ENCODE data around the gene CMTM7. TPM values are rescaled to one million over a fixed set of nuclear protein-coding genes. Genes with fewer than 3 reads are reported as not detected.

Gene CMTM7
- total and polyA plus RNA-seq, 2 of the 13 experiments (the other 11 are each of a cell fraction or from before 2014, with no cell fraction given): 20.9 to 21.4 TPM

DNA sequence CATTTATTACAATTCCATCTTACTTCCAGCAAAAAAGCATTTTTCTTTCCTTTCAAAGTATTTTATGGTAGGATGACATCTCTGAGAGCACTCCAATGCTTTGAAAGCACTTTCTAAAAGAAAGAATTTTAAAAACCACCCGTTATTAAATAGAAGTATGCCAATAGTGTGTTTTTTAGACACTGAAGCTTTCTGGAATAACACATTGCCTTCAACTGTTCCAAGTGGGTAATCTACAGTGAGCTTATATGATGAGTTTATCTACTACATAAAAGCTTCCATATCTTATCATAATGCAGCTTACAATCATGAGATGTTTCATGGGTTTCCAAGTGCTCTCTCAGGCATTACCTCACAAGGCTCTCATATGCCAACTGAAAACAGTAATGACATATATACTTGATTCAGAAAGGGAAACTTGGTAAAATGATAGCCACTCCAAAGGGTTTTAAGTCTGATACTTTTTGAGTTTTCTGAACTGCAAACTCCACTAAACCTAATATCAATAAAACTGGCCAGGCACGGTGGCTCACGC lies 96.9 kb downstream of the CMTM7 start:
- WGBS (ENCODE audit: low lambda C conversion rate): 93% methylated on average over 3 of the region's 3 CpGs
- in situ Hi-C loops (cut with HindIII; ENCODE audit: extremely low pct_ligation_motif_present, low pct_unique_long_range_greater_than_20kb): no loop called here
- no peak overlapping the region for H2AFZ ChIP-seq (ENCODE audit: low read length)
- POLR2A ChIA-PET: no interaction called here
- FAIRE-seq: no peak
- no peak for ATAC-seq
- no peak overlapping the region for H3K4me3 ChIP-seq (replicated peaks in 1 of 3; ENCODE audit: insufficient read depth in 1 of 3, low read depth in 2 of 3, low read length in 3 of 3)
- DNase-seq (ENCODE audit: low spot score): no peak
- no peaks in the 10 kb centered on the region for H3K27me3 ChIP-seq (ENCODE audit: control insufficient read depth in 1 of 2, insufficient read depth in 2 of 2, low read length in 2 of 2)
- peaks cover 3% of the 10 kb centered on the region for H3K79me2 ChIP-seq (ENCODE audit: insufficient read depth, low read length)
- no peak overlapping the region for H3K9ac ChIP-seq (ENCODE audit: insufficient read depth, low read depth, low read length)
- no peaks in the 10 kb centered on the region for H3K9me3 ChIP-seq (ENCODE audit: low read length)
- peaks cover 0 to 17% of the 10 kb centered on the region in 2 experiments; a peak in 3 of 5 replicates for H3K36me3 ChIP-seq (replicated peaks in 1 of 2; ENCODE audit: control insufficient read depth in 1 of 2, insufficient read depth in 2 of 2, low read length in 2 of 2)
- no peak for TF ChIP-seq ZNF296 (CRISPR knock-in tag; conservative IDR thresholded peaks at IDR 0.05)
- TF ChIP-seq, protein P1, sequence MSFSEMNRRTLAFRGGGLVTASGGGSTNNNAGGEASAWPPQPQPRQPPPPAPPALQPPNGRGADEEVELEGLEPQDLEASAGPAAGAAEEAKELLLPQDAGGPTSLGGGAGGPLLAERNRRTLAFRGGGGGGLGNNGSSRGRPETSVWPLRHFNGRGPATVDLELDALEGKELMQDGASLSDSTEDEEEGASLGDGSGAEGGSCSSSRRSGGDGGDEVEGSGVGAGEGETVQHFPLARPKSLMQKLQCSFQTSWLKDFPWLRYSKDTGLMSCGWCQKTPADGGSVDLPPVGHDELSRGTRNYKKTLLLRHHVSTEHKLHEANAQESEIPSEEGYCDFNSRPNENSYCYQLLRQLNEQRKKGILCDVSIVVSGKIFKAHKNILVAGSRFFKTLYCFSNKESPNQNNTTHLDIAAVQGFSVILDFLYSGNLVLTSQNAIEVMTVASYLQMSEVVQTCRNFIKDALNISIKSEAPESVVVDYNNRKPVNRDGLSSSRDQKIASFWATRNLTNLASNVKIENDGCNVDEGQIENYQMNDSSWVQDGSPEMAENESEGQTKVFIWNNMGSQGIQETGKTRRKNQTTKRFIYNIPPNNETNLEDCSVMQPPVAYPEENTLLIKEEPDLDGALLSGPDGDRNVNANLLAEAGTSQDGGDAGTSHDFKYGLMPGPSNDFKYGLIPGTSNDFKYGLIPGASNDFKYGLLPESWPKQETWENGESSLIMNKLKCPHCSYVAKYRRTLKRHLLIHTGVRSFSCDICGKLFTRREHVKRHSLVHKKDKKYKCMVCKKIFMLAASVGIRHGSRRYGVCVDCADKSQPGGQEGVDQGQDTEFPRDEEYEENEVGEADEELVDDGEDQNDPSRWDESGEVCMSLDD (CRISPR knock-in tag; IDR thresholded peaks at IDR 0.05; ENCODE audit: borderline replicate concordance): no peak
- no peak for TF ChIP-seq SRSF1 (optimal IDR thresholded peaks at IDR 0.05; ENCODE audit: low read depth, low read length)
- TF ChIP-seq ZNF138 (CRISPR knock-in tag; IDR thresholded peaks at IDR 0.05; ENCODE audit: low read depth): no peak
- TF ChIP-seq MTA1 (CRISPR knock-in tag; IDR thresholded peaks at IDR 0.05; ENCODE audit: borderline replicate concordance): no peak
- no peak for TF ChIP-seq ATAD3A (CRISPR knock-in tag; IDR thresholded peaks at IDR 0.05)
- CTCF ChIA-PET (ENCODE audit: low intra/inter-chr PET ratio, low total read pairs): no interaction called here
- BruUV-seq (replicated peaks): no TSS peak
- H4K20me1 ChIP-seq (ENCODE audit: insufficient read depth, low read length): no peaks in the 10 kb centered on the region
- intact Hi-C loops (cut with micrococcal nuclease; ENCODE audit: unreplicated experiment): no loop called here
- no peak overlapping the region for H3K4me2 ChIP-seq (ENCODE audit: low read depth, low read length)
- H3K4me1 ChIP-seq (ENCODE audit: insufficient read depth, low read length): peaks cover 14% of the 10 kb centered on the region
- no peak overlapping the region for H3K27ac ChIP-seq (ENCODE audit: extremely low read length, insufficient read depth, low read length)
